Measurements from ENCODE around the gene DDX10. TPM values are rescaled to one million over a fixed set of nuclear protein-coding genes. Genes with fewer than 3 reads are reported as not detected.

The DDX10 gene
- polyA plus RNA-seq, 1 donor (not counting 4 experiments of a cell fraction or from before 2014, with no cell fraction given) = 32.3 TPM

DNA sequence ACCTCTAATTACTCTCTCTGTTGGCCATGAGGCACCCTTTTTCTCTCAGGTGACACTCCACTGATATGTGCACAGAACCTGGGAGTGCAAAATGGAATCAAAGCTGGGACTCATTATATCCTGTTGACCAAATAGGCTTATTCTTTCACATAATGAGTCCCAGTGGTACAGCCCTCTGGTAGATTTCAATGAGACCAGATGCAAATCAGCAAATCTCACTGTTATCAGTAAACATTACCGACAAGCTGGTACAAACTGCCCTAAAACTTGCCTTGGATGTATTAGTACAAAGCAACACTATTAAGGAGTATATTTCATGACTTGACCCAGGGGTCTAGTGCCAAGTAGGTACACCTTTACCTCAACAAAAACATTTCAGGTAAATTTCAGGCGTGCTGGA is 128.3 kb downstream of the DDX10 start:
- peaks cover 6% of the 10 kb centered on the region for H3K79me2 ChIP-seq (ENCODE audit: control insufficient read depth, insufficient read depth, low read length)
- no peak overlapping the region for H2AFZ ChIP-seq (ENCODE audit: control insufficient read depth, low read length)
- TF ChIP-seq EZH2 (IDR thresholded peaks at IDR 0.05; ENCODE audit: low read length) (no peak), CTCF (optimal IDR thresholded peaks at IDR 0.05 in 1 of 3, IDR thresholded peaks at IDR 0.05 in 1 of 3, conservative IDR thresholded peaks at IDR 0.05 in 1 of 3; ENCODE audit: extremely low read depth in 1 of 3, insufficient read depth in 2 of 3, low read length in 3 of 3) (no peak)
- H3K4me1 ChIP-seq (ENCODE audit: control insufficient read depth, extremely low read depth, insufficient read depth, low read length) = no peaks in the 10 kb centered on the region
- no peaks in the 10 kb centered on the region for H3K27me3 ChIP-seq (ENCODE audit: control insufficient read depth, extremely low read depth, insufficient read depth, low read length)
- H3K9ac ChIP-seq (ENCODE audit: control insufficient read depth, extremely low read depth, insufficient read depth, low read length) = no peak overlapping the region
- H3K27ac ChIP-seq (ENCODE audit: control insufficient read depth, insufficient read depth, low read length) = no peak overlapping the region
- H3K4me3 ChIP-seq (ENCODE audit: control insufficient read depth in 2 of 3, extremely low read depth in 1 of 3, insufficient read depth in 2 of 3, low read depth in 1 of 3, low read length in 3 of 3) = no peak overlapping the region
- no peaks in the 10 kb centered on the region for H3K36me3 ChIP-seq (ENCODE audit: control insufficient read depth in 2 of 2, extremely low read depth in 1 of 2, insufficient read depth in 2 of 2, low read length in 2 of 2)
- dilution Hi-C loops (cut with MboI; ENCODE audit: extremely low pct_ligation_motif_present, low sequenced_read_pairs) = no loop called here
- H4K20me1 ChIP-seq (ENCODE audit: control insufficient read depth, extremely low read depth, insufficient read depth, low read length) = no peaks in the 10 kb centered on the region
- no peak overlapping the region for H3K4me2 ChIP-seq (ENCODE audit: control insufficient read depth, extremely low read depth, insufficient read depth, low read depth, low read length)
- FAIRE-seq = no peak
- no peaks in the 10 kb centered on the region for H3K9me1 ChIP-seq (ENCODE audit: control insufficient read depth, extremely low read depth, insufficient read depth, low read length)
- DNase-seq (ENCODE audit: low read depth, low spot score) = no peak
- no peaks in the 10 kb centered on the region for H3K9me3 ChIP-seq (ENCODE audit: control insufficient read depth, low read depth, low read length)

DNA sequence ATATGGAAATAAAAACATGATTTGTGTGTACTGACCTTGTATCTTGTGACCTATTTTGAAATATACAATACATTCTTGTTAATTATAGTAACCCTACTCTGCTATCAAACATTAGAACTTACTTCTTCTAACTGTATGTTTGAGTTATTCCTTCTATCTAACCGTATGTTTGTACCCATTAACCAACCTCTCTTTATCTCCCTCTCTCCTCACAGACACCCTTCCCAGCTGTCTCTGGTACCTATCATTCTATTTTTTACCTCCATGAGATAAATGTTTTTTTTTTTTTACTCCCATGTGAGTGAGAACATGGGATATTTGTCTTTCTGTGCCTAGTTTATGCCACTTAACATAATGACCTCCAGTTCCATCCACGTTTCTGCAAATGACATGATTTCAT is 128.7 kb downstream of the DDX10 start:
- dilution Hi-C loops (cut with MboI; ENCODE audit: extremely low pct_ligation_motif_present, low sequenced_read_pairs) = no loop called here
- Histone ChIP-seq H3K4me1 (ENCODE audit: control insufficient read depth, extremely low read depth, insufficient read depth, low read length) (no peaks in the 10 kb centered on the region), H3K4me3 (ENCODE audit: control insufficient read depth in 2 of 3, extremely low read depth in 1 of 3, insufficient read depth in 2 of 3, low read depth in 1 of 3, low read length in 3 of 3) (no peak overlapping the region), H3K27me3 (ENCODE audit: control insufficient read depth, extremely low read depth, insufficient read depth, low read length) (no peaks in the 10 kb centered on the region), H3K9me3 (ENCODE audit: control insufficient read depth, low read depth, low read length) (no peaks in the 10 kb centered on the region), H3K79me2 (ENCODE audit: control insufficient read depth, insufficient read depth, low read length) (peaks cover 6% of the 10 kb centered on the region), H3K9ac (ENCODE audit: control insufficient read depth, extremely low read depth, insufficient read depth, low read length) (no peak overlapping the region), H4K20me1 (ENCODE audit: control insufficient read depth, extremely low read depth, insufficient read depth, low read length) (no peaks in the 10 kb centered on the region), H3K4me2 (ENCODE audit: control insufficient read depth, extremely low read depth, insufficient read depth, low read depth, low read length) (no peak overlapping the region), H3K36me3 (ENCODE audit: control insufficient read depth in 2 of 2, extremely low read depth in 1 of 2, insufficient read depth in 2 of 2, low read length in 2 of 2) (no peaks in the 10 kb centered on the region), H2AFZ (ENCODE audit: control insufficient read depth, low read length) (no peak overlapping the region), H3K27ac (ENCODE audit: control insufficient read depth, insufficient read depth, low read length) (no peak overlapping the region), H3K9me1 (ENCODE audit: control insufficient read depth, extremely low read depth, insufficient read depth, low read length) (no peaks in the 10 kb centered on the region)
- FAIRE-seq (no peak), DNase-seq (ENCODE audit: low read depth, low spot score) (no peak)
- no peak for TF ChIP-seq EZH2 (IDR thresholded peaks at IDR 0.05; ENCODE audit: low read length)
- no peak for TF ChIP-seq CTCF (optimal IDR thresholded peaks at IDR 0.05 in 1 of 3, IDR thresholded peaks at IDR 0.05 in 1 of 3, conservative IDR thresholded peaks at IDR 0.05 in 1 of 3; ENCODE audit: extremely low read depth in 1 of 3, insufficient read depth in 2 of 3, low read length in 3 of 3)
